Measurements from ENCODE around the gene OLFML2B.

Gene OLFML2B

DNA sequence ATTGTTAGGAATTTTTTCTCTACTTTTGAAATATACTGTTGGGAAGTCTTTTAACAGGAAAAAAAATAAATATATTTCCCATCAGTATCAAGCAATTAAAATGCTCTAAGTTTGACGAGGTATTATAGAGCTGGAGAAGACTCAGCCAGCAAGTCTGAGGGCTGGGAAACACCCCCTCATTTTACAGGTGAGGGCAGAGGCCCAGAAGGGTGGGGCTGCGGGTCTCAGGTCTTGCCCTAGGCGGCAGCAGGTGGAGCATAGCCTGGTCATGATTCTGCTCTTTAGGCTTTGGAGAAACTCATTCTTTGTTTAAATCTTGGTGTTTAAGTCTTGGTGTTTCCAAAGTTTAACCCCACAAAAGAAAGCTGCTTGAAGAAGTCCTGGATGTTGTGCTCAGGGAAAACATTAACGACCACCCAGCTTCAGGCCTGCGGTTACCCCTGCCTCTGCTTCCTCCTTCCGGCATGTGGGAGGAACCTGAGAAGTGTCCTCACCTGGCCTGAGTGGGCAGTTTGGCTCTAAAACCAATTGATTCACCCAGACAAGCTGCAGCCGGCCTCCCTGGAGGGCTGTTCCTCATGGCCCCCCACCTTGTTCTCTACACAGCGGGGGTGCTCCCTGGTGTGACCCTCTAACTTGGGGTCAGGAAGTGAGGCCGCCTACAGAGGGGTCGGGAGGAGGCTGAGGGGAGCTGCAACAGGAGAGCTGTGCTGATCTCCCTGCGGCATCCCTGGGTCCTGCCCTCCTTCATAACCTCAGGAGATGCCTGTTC lies 41.7 kb downstream of the OLFML2B start:
- TF ChIP-seq, protein P1, sequence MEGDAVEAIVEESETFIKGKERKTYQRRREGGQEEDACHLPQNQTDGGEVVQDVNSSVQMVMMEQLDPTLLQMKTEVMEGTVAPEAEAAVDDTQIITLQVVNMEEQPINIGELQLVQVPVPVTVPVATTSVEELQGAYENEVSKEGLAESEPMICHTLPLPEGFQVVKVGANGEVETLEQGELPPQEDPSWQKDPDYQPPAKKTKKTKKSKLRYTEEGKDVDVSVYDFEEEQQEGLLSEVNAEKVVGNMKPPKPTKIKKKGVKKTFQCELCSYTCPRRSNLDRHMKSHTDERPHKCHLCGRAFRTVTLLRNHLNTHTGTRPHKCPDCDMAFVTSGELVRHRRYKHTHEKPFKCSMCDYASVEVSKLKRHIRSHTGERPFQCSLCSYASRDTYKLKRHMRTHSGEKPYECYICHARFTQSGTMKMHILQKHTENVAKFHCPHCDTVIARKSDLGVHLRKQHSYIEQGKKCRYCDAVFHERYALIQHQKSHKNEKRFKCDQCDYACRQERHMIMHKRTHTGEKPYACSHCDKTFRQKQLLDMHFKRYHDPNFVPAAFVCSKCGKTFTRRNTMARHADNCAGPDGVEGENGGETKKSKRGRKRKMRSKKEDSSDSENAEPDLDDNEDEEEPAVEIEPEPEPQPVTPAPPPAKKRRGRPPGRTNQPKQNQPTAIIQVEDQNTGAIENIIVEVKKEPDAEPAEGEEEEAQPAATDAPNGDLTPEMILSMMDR (IDR thresholded peaks at IDR 0.05; ENCODE audit: low read depth, low read length, missing control alignments): no peak
- DNase-seq (ENCODE audit: extremely low read depth, low read depth): no peak
- no peak overlapping the region for H3K4me3 ChIP-seq (replicated peaks; ENCODE audit: low read depth, low read length)

DNA sequence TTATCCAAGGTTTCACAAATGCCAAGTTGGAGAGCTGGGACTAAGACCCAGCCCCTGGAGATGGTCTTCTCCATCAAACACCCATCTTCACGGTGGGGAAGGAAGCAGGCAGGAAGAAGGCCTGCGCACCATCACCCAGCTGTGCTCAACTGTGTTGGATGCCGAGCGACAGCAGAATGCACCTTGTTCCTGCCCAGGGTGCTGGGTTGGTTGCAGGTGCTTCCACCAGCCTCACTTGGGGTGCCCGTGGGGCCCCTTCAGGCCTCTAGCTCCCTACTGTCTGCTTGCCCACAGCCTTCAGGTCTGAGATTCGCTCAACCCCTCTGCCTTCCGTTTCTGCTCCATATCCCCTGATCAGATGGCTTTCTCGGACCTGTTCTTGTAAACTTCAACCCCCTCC lies 42.5 kb downstream of the OLFML2B start:
- no peak for DNase-seq (ENCODE audit: extremely low read depth, low read depth)
- no peak overlapping the region for H3K4me3 ChIP-seq (replicated peaks; ENCODE audit: low read depth, low read length)
- TF ChIP-seq, protein P1 (IDR thresholded peaks at IDR 0.05; ENCODE audit: low read depth, low read length, missing control alignments): no peak

DNA sequence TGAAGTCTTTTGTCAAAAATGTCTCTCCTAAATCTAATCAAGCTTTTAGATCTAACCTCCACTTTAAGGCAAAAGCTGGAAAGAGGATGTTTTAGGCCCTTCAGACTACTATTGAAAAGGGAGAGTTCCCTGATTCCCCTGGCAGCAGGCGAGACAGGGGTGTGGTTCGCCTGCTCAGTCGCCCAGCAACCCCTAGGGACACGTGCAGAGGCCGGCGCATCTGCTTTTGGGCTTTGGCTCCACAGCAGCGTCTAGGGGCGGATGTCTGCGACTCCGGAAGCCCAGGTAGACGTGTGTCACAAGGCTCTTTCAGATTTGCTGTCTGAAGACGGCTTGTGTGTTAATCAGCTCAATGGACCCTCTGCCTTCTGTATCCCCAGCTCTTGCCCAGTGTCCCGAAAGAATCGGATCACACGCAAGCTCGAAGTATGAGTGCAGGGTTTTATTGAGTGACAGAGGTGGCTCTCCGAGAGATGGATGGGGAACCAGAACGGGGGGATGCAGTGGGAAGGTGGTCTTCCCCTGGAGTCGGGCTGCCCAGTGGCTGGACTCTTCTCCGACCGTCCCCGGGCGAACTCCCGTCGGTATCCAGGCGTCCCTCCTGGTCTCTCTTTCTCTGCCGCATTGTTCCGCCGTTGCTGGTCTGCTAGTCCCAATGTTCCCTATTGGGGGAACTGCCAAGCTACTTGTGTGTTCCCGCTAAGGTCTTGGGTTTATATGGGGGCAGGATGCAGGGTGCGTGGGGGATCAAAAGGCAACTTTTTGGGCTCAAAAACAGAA lies 45.5 kb downstream of the OLFML2B start:
- no peak for DNase-seq (ENCODE audit: extremely low read depth, low read depth)
- no peak overlapping the region for H3K4me3 ChIP-seq (replicated peaks; ENCODE audit: low read depth, low read length)
- TF ChIP-seq, protein P1 (IDR thresholded peaks at IDR 0.05; ENCODE audit: low read depth, low read length, missing control alignments): no peak

DNA sequence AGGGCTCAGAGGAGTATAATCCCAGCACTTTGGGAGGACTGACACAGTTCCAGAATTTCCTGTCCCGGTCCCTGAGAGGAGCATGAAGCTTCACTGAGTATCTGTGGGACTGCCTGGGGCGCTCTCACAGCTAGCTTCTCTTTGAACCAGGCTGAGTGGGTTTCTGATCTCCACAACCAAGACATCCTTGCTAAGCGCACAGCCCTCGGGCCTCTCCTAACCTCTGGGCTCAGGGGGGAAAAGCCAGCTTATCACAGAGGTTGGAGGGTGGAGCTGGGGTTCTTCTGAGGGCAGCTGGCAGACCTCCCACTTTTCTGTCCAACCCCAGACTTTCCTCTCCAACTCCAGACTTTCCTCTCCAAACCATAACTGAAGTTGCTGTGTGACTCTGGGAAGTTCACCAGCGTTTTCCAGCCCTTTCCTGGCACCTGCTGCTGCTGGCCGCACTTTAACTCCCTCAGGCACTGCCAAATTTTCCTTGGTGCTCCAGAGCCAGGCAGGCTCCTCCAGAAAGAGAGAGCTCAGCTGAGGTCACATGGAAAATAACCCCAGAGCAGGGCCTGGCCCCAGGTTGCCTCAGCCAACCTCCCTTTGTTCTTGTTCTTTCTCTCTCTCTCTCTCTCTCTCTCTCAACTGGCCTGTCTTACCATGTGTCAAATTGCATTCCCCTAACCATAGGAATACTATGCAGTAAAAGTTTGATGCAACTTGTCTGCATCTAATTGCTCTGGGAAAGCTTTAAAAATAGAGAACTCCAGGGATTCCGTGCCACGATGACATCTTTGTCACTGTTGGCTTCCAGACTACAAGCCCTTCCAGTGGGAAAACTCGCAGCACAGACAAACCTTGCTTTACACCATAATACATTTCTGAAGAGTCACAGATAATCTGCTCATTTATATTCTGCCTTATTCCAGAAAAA lies 49.5 kb downstream of the OLFML2B start:
- H3K4me3 ChIP-seq (replicated peaks; ENCODE audit: low read depth, low read length): no peak overlapping the region
- TF ChIP-seq, protein P1 (IDR thresholded peaks at IDR 0.05; ENCODE audit: low read depth, low read length, missing control alignments): no peak
- DNase-seq (ENCODE audit: extremely low read depth, low read depth): no peak

DNA sequence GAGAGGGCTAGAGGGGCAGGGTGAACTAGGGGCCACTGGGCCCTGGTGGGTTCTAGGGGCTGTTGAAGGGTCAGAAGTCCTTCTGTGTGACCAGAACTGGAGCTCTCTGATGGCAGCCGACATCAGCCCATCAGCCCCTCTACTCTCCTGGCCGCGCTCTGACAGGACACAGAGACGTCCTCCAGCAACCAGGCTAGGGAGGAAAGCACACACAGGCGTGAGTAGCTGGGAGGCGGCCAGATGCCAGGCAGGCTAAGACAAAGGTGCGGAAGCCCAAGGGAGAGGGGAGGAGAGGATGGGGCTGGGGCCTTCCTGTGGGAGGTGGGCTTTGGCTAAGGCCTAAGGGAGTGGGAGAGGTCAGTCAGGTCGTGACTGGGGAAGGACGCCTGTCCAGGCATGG lies 50.8 kb downstream of the OLFML2B start:
- TF ChIP-seq, protein P1 (IDR thresholded peaks at IDR 0.05; ENCODE audit: low read depth, low read length, missing control alignments): no peak
- no peak overlapping the region for H3K4me3 ChIP-seq (replicated peaks; ENCODE audit: low read depth, low read length)
- DNase-seq (ENCODE audit: extremely low read depth, low read depth): no peak

DNA sequence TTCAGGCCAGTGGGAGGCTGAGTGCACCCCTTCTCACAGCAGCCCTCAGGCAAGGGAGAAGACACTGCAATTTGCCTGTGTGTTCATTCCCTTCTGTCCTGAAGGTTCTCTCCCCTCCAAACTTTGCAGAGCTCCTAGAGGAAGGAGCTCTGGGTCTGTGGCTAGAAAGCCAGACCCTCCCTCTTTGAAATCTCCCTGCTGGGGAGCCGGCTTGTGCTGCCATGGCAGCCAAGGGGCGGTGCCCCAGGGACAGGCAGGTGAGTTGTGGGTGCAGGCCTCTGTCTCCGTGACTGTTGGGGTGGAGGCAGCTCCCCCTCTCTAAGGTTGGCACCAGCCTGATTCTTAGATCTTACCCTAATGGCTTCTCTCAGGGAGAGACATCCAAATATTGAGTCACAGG lies 53.0 kb downstream of the OLFML2B start:
- no peak overlapping the region for H3K4me3 ChIP-seq (replicated peaks; ENCODE audit: low read depth, low read length)
- TF ChIP-seq, protein P1 (IDR thresholded peaks at IDR 0.05; ENCODE audit: low read depth, low read length, missing control alignments): no peak
- DNase-seq (ENCODE audit: extremely low read depth, low read depth): no peak
